Stimulated activated naive B cell treated with anti-CD40 and anti-IgM and Interleukin-4, amounts not matched to agents 10 μg/mL and 1 μg/mL and 100 μg/mL, for 72 hours (primary cell): ENCODE results near the gene DHRS4L2.
A peak's percentile ranks its signal among the peaks of the same experiment; 100 is the strongest.
"Not testable (repeated sequence)": the region's sequence is repeated elsewhere in the genome, so short reads cannot be mapped to it uniquely, and the experiment has no call there.

Experiments
- ATAC-seq, 2 donors: fragments of 150-1000 bp; cut with Tn5 transposase; replicated peaks; 2 replicates each; pipeline ENCODE4 v1.10.0; 2021; ENCODE audit warnings: moderate library complexity in 1 of 2
- DNase-seq: peaks from one replicate; pipeline ENCODE4 v3.0.0; 2021
- H3K27ac Mint-ChIP-seq: one replicate; pipeline ENCODE4 v1.8.0; 2022; ENCODE audit warnings: mild to moderate bottlenecking, mixed read lengths
- H3K27me3 Mint-ChIP-seq, 2 donors: one replicate each; pipeline ENCODE4 v1.8.0; 2022; ENCODE audit warnings: mixed read lengths in 2 of 2
- H3K36me3 Mint-ChIP-seq, 2 donors: one replicate each; pipeline ENCODE4 v1.8.0; 2022; ENCODE audit warnings: mixed read lengths in 2 of 2, mild to moderate bottlenecking in 1 of 2
- H3K4me1 Mint-ChIP-seq, 2 donors: one replicate each; pipeline ENCODE4 v1.8.0; 2022; ENCODE audit warnings: mixed read lengths in 2 of 2, mild to moderate bottlenecking in 1 of 2
- H3K4me3 Mint-ChIP-seq, 2 donors: one replicate each; pipeline ENCODE4 v1.8.0; 2022; ENCODE audit warnings: mild to moderate bottlenecking in 2 of 2, mixed read lengths in 2 of 2, moderate library complexity in 1 of 2
- H3K9me3 Mint-ChIP-seq, 2 donors: one replicate each; pipeline ENCODE4 v1.8.0; 2022; ENCODE audit warnings: mixed read lengths in 2 of 2, mild to moderate bottlenecking in 1 of 2

The DHRS4L2 gene

GRCh38 chr14:23989734-23990445 lies 1.2 kb downstream of the DHRS4L2 start:
- Mint-ChIP-seq H3K4me3 (peak overlapping the region; percentile 81 to 84), H3K4me1 (peaks cover 12 to 20% of the 10 kb centered on the region in 2 donors), H3K27ac (peak overlapping the region; percentile 86)
- ATAC-seq, H3K9me3 Mint-ChIP-seq, H3K36me3 Mint-ChIP-seq, DNase-seq, H3K27me3 Mint-ChIP-seq: not testable (repeated sequence)

DNA sequence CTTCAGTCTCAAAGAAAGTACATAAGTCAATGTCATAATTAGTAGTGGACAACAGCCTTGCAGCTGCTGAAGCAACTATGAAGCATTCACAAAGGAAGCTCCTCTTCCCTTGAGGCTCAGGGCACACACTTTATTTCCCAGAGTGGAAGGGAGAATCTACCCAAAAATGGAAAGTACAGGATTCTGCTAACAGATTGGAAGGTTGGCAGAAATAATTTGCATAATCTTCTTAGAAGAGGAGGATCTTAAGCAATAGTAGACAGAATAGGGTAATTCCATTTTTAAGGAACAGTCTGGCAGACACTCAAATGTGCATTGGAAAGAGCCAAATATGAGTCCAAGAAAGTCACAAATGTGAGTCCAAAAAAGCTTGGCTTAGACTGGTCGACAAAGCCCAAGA lies 2.2 kb downstream of the DHRS4L2 start:
- H3K4me3 Mint-ChIP-seq, H3K27me3 Mint-ChIP-seq, DNase-seq, H3K9me3 Mint-ChIP-seq, H3K36me3 Mint-ChIP-seq, H3K27ac Mint-ChIP-seq, ATAC-seq: not testable (repeated sequence)
- peaks cover 12 to 20% of the 10 kb centered on the region in 2 donors for H3K4me1 Mint-ChIP-seq

DNA sequence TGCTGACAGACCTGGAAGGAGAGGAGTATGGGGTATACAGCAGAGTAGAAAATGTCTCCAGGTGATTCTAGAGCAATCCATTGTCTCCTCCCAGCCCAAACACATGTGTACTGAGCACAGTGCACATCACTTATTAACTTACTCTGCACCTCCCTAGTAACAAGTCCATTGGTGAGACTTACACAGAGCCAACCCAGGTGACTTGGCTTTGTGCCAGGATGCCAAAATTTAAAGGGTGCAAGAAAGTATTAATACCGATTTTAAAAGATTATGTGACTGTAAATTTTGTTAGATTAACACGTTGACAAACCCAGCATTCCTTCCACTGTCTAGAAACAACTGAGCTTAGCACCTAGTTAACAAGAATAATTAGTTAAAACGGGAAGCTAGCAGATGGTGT lies 4.3 kb downstream of the DHRS4L2 start:
- peaks cover 11 to 17% of the 10 kb centered on the region in 2 donors for H3K4me1 Mint-ChIP-seq
- DNase-seq, H3K27ac Mint-ChIP-seq, ATAC-seq, H3K27me3 Mint-ChIP-seq, H3K36me3 Mint-ChIP-seq, H3K4me3 Mint-ChIP-seq, H3K9me3 Mint-ChIP-seq: not testable (repeated sequence)

- not testable (repeated sequence) for ATAC-seq, H3K36me3 Mint-ChIP-seq, H3K4me1 Mint-ChIP-seq, H3K27ac Mint-ChIP-seq, H3K4me3 Mint-ChIP-seq, H3K27me3 Mint-ChIP-seq, DNase-seq, H3K9me3 Mint-ChIP-seq
Measured at GRCh38 chr14:23996009-23996408, 7.3 kb downstream of the DHRS4L2 start.

GRCh38 chr14:23996825-23997224 lies 8.1 kb downstream of the DHRS4L2 start:
- not testable (repeated sequence) for ATAC-seq, H3K27ac Mint-ChIP-seq, H3K4me3 Mint-ChIP-seq

GRCh38 chr14:23999640-24000039 lies 10.9 kb downstream of the DHRS4L2 start:
- not testable (repeated sequence) for DNase-seq, H3K9me3 Mint-ChIP-seq, H3K27ac Mint-ChIP-seq, H3K4me1 Mint-ChIP-seq, H3K27me3 Mint-ChIP-seq, H3K36me3 Mint-ChIP-seq, ATAC-seq, H3K4me3 Mint-ChIP-seq

More at GRCh38 chr14:23996825-23997224, 8.1 kb downstream of the DHRS4L2 start:
- H3K27me3 Mint-ChIP-seq, H3K9me3 Mint-ChIP-seq, H3K4me1 Mint-ChIP-seq, H3K36me3 Mint-ChIP-seq, DNase-seq: not testable (repeated sequence)

GRCh38 chr14:24001078-24001477 lies 12.3 kb downstream of the DHRS4L2 start:
- peak overlapping the region; percentile 67 for H3K27ac Mint-ChIP-seq
- peak; percentile 59 to 72 for ATAC-seq

DNA sequence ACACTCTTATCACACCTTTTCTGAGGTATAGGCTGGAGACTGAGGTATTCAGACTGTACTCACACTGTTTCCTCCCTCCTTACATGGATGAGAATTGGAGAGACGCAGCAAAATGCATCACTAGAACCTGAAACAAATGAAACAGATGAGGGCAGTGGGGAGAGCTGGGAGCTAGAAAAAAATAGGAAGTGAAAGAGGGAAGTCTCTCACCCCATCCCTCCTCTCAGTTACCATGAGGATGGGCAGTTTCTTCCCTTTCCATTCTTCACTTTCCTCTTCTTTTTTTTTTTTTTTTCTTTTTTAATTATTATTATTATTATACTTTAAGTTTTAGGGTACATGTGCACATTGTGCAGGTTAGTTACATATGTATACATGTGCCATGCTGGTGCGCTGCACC lies 12.9 kb downstream of the DHRS4L2 start:
- not testable (repeated sequence) for H3K27me3 Mint-ChIP-seq, DNase-seq, H3K4me1 Mint-ChIP-seq, H3K9me3 Mint-ChIP-seq, H3K27ac Mint-ChIP-seq, H3K4me3 Mint-ChIP-seq, H3K36me3 Mint-ChIP-seq
- ATAC-seq, result peak; percentile 68 to 78

More at GRCh38 chr14:24001078-24001477, 12.3 kb downstream of the DHRS4L2 start:
- not testable (repeated sequence) for DNase-seq, H3K36me3 Mint-ChIP-seq, H3K27me3 Mint-ChIP-seq, H3K4me1 Mint-ChIP-seq, H3K4me3 Mint-ChIP-seq, H3K9me3 Mint-ChIP-seq

GRCh38 chr14:24006471-24006816 lies 17.7 kb downstream of the DHRS4L2 start:
- ATAC-seq, result peak; percentile 41 to 45
- DNase-seq, H3K9me3 Mint-ChIP-seq, H3K27ac Mint-ChIP-seq, H3K27me3 Mint-ChIP-seq, H3K36me3 Mint-ChIP-seq: not testable (repeated sequence)
- peaks cover 13 to 28% of the 10 kb centered on the region in 2 donors for H3K4me1 Mint-ChIP-seq
- H3K4me3 Mint-ChIP-seq, result peak overlapping the region; percentile 17 to 83

DNA sequence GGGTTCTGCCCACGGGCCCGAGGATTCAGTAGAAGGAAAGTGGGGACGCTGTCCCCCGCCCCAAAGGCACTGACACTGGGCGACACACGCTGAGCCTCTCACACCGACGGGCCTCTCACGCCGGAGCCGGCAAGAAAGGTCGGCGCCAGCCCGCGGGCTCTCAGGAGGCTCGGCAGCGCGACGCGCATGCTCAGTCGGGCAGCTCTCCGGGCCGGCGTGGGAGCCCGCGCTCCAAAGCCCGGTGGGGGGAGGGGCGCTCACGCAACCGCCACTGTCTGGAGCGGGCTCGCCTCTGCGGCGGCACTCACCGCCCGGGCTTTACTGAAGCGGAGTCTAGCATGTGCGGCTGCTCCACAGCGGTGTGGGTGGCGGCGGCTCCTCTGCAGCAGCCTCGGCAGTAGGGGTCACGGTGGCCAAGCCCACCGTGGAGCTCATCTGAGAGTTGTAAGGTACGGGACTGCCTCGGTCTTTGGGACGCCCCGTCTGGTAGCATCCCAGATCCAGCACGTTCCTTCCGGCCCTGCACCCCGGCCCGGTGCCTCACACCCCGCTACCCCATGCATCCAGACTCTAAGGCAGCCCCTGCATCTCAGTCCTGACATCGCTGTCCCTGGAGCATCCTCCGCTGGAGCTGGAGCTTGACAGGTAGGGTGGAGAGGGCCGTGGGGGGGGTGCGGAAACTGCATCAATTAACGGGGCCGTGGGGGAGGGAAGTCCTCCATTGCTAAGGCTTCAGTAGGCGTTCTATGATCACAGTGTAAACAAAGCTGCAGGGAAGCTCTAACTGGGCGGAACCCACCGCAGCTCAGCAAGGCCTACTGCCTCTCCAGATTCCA lies 18.3 kb downstream of the DHRS4L2 start:
- peak overlapping the region; percentile 82 to 83 for H3K4me3 Mint-ChIP-seq
- peak overlapping the region; percentile 65 for H3K27ac Mint-ChIP-seq
- not testable (repeated sequence) for H3K36me3 Mint-ChIP-seq, H3K9me3 Mint-ChIP-seq, H3K27me3 Mint-ChIP-seq
- peak; percentile 54 for DNase-seq
- H3K4me1 Mint-ChIP-seq, result peaks cover 13 to 28% of the 10 kb centered on the region in 2 donors
- ATAC-seq, result peak; percentile 92 to 95

DNA sequence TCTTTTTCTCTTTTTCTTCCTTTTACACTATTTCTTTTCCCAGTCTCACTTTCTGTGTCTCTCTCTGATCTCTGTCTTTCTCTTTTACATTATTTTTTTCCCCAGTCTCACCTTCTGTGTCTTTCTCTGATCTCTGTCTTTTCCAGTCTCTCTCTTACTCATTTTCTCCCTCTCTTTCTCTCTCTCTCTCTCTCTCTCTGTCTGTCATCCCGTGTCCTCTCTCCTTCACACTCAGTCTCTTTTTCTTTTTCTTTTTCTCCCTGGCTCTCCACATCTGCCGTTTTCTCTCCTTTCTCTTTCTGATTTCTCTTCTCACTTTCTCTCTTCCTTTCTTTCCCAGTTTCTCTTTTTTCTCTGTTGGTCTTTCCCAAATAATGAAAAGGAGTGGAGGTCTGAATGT lies 22.3 kb downstream of the DHRS4L2 start:
- H3K9me3 Mint-ChIP-seq, result no peaks in the 10 kb centered on the region
- peak overlapping the region; percentile 1 for H3K27ac Mint-ChIP-seq
- ATAC-seq (no peak), DNase-seq (no peak)
- H3K27me3 Mint-ChIP-seq, result no peaks in the 10 kb centered on the region
- H3K4me3 Mint-ChIP-seq, result no peak overlapping the region
- H3K36me3 Mint-ChIP-seq, result no peaks in the 10 kb centered on the region
- H3K4me1 Mint-ChIP-seq, result peaks cover 13 to 28% of the 10 kb centered on the region in 2 donors

GRCh38 chr14:24012726-24013273 lies 24.1 kb downstream of the DHRS4L2 start:
- not testable (repeated sequence) for ATAC-seq, H3K36me3 Mint-ChIP-seq, H3K9me3 Mint-ChIP-seq, H3K4me3 Mint-ChIP-seq, DNase-seq, H3K27me3 Mint-ChIP-seq, H3K27ac Mint-ChIP-seq
- peaks cover 17 to 41% of the 10 kb centered on the region in 2 donors for H3K4me1 Mint-ChIP-seq

GRCh38 chr14:24013654-24014514 lies 25.2 kb downstream of the DHRS4L2 start:
- peak; percentile 91 to 93 for ATAC-seq
- Mint-ChIP-seq H3K4me3 (no peak overlapping the region), H3K36me3 (no peaks in the 10 kb centered on the region), H3K9me3 (no peaks in the 10 kb centered on the region), H3K27ac (no peak overlapping the region), H3K27me3 (peaks cover 0 to 6% of the 10 kb centered on the region in 2 donors), H3K4me1 (peaks cover 15 to 35% of the 10 kb centered on the region in 2 donors)
- peak; percentile 47 for DNase-seq

GRCh38 chr14:24015745-24016144 lies 27.0 kb downstream of the DHRS4L2 start:
- DNase-seq, ATAC-seq, H3K36me3 Mint-ChIP-seq, H3K27ac Mint-ChIP-seq, H3K9me3 Mint-ChIP-seq, H3K27me3 Mint-ChIP-seq, H3K4me3 Mint-ChIP-seq: not testable (repeated sequence)
- H3K4me1 Mint-ChIP-seq, result peaks cover 10 to 20% of the 10 kb centered on the region in 2 donors
